SK-N-SH (cell line): Measurements from ENCODE around the gene TSACC. TPM values are rescaled to one million over a fixed set of nuclear protein-coding genes. Genes with fewer than 3 reads are reported as not detected.

Source experiments
- CTCF ChIA-PET: fragments of 300-600, 350-600 bp; formaldehyde crosslinking; extraction: SDS; loops from one replicate; lab custom pipeline; 2021; lab: Yijun Ruan, JAX
- POLR2A ChIA-PET: fragments of 350-600 bp; sonication (Branson Sonifier 250); formaldehyde crosslinking; extraction: SDS; loops from one replicate; lab custom pipeline; 2020; ENCODE audit warnings: antibody characterized with exemption, inconsistent platforms; lab: Yijun Ruan, JAX
- DNase-seq: peaks from one replicate; pipeline ENCODE4 v3.0.0; 2012
- H2AFZ ChIP-seq: fragments of 200-600 bp; sonication (generic); 2 replicates; pipeline ENCODE4 v1.8.1; 2016; ENCODE audit warnings: antibody characterized with exemption, mild to moderate bottlenecking, low read depth
- H3F3A ChIP-seq: fragments of 200-600 bp; sonication (generic); replicated peaks from 2 replicates; pipeline ENCODE3; 2016; ENCODE audit warnings: antibody characterized with exemption, mild to moderate bottlenecking; ENCODE audit not compliant: insufficient read depth
- H3K27ac ChIP-seq, 2 experiments: fragments of 200-500 bp in 1 of 2; fragments of 200-600 bp in 1 of 2; sonication (Bioruptor generic) in 1 of 2; sonication (generic), shearing (Covaris generic) in 1 of 2; 2 replicates each; pipeline versions ENCODE4 v1.5.1 to v1.6.1; 2014 to 2016; ENCODE audit warnings: low read depth in 2 of 2, inconsistent platforms in 1 of 2, low read length in 1 of 2, mild to moderate bottlenecking in 1 of 2, mixed read lengths in 1 of 2
- H3K27me3 ChIP-seq: fragments of 200-600 bp; sonication (generic), shearing (Covaris generic); 2 replicates; pipeline ENCODE4 v1.6.1; 2016; ENCODE audit warnings: mixed run types; ENCODE audit not compliant: insufficient read depth
- H3K36me3 ChIP-seq, 2 experiments: fragments of 200-500 bp in 1 of 2; fragments of 200-600 bp in 1 of 2; sonication (Bioruptor generic) in 1 of 2; sonication (generic) in 1 of 2; replicated peaks in 1 of 2; 2 replicates each; pipeline versions ENCODE3 to v1.5.1; 2014 to 2016; ENCODE audit warnings: low read length in 1 of 2, mild to moderate bottlenecking in 1 of 2; ENCODE audit not compliant: insufficient read depth in 2 of 2, control insufficient read depth in 1 of 2
- H3K4me1 ChIP-seq, 2 experiments: fragments of 200-500 bp in 1 of 2; fragments of 200-600 bp in 1 of 2; sonication (Bioruptor generic) in 1 of 2; sonication (generic), shearing (Covaris generic) in 1 of 2; 2 replicates each; pipeline versions ENCODE4 v1.5.1 to v1.6.1; 2014 to 2016; ENCODE audit warnings: low read depth in 1 of 2, low read length in 1 of 2, mixed run types in 1 of 2; ENCODE audit not compliant: insufficient read depth in 2 of 2, control insufficient read depth in 1 of 2
- H3K4me2 ChIP-seq: fragments of 200-600 bp; sonication (generic), shearing (Covaris generic); 2 replicates; pipeline ENCODE4 v1.6.1; 2017; ENCODE audit warnings: mixed run types
- H3K4me3 ChIP-seq, 2 experiments: fragments of 200-500 bp in 1 of 2; fragments of 200-600 bp in 1 of 2; sonication (Bioruptor generic) in 1 of 2; sonication (generic), shearing (Covaris generic) in 1 of 2; 2 replicates each; pipeline versions ENCODE4 v1.5.1 to v1.8.1; 2014 to 2016; ENCODE audit warnings: low read depth in 2 of 2, inconsistent platforms in 1 of 2, low read length in 1 of 2, mild to moderate bottlenecking in 1 of 2, mixed read lengths in 1 of 2, moderate library complexity in 1 of 2
- H3K79me2 ChIP-seq: fragments of 200-600 bp; sonication (generic); 2 replicates; pipeline ENCODE4 v1.8.1; 2017; ENCODE audit warnings: mild to moderate bottlenecking; ENCODE audit not compliant: insufficient read depth
- H3K9ac ChIP-seq: fragments of 200-600 bp; sonication (generic); 2 replicates; pipeline ENCODE4 v1.6.1; 2017; ENCODE audit warnings: mixed run types
- H3K9me2 ChIP-seq: fragments of 200-600 bp; sonication (generic); 2 replicates; pipeline ENCODE4 v1.6.1; 2017; ENCODE audit warnings: mixed run types
- H3K9me3 ChIP-seq: fragments of 200-600 bp; sonication (generic); 2 replicates; pipeline ENCODE4 v1.6.1; 2017; ENCODE audit warnings: mixed run types, mild to moderate bottlenecking, moderate library complexity
- H4K20me1 ChIP-seq: fragments of 200-600 bp; sonication (generic); 2 replicates; pipeline ENCODE4 v1.6.1; 2017; ENCODE audit warnings: mild to moderate bottlenecking, mixed run types; ENCODE audit not compliant: insufficient read depth
- EP300 ChIP-seq, 2 experiments: IDR thresholded peaks; 2 replicates each; pipeline versions ENCODE4 v1.4.0 to v1.6.1; 2012; ENCODE audit warnings: borderline replicate concordance in 1 of 2, low read depth in 1 of 2, low read length in 1 of 2
- EZH2phosphoT487 ChIP-seq: fragments of 200-600 bp; sonication (generic); IDR thresholded peaks from 2 replicates; pipeline ENCODE4 v1.6.1; 2017; ENCODE audit warnings: low read depth, mixed run types, mild to moderate bottlenecking, antibody characterized with exemption, moderate library complexity, borderline replicate concordance
- FOSL2 ChIP-seq: IDR thresholded peaks from 2 replicates; pipeline ENCODE4 v1.4.0; 2012; ENCODE audit warnings: low read depth, mild to moderate bottlenecking, moderate library complexity, borderline replicate concordance
- FOXM1 ChIP-seq: IDR thresholded peaks from 2 replicates; pipeline ENCODE4 v1.4.0; 2012; ENCODE audit warnings: low read depth, mild to moderate bottlenecking
- JUND ChIP-seq: IDR thresholded peaks from 2 replicates; pipeline ENCODE4 v1.4.0; 2012
- MAX ChIP-seq: IDR thresholded peaks from 2 replicates; pipeline ENCODE4 v1.4.0; 2012; ENCODE audit warnings: low read depth
- NRF1 ChIP-seq: IDR thresholded peaks from 2 replicates; pipeline ENCODE4 v1.6.1; 2012; ENCODE audit warnings: low read depth, mild to moderate bottlenecking, low read length
- PBX3 ChIP-seq: IDR thresholded peaks from 2 replicates; pipeline ENCODE4; 2012
- RAD21 ChIP-seq: IDR thresholded peaks from 2 replicates; pipeline ENCODE4 v1.6.1; 2012; ENCODE audit warnings: mild to moderate bottlenecking, low read length
- RFX5 ChIP-seq: IDR thresholded peaks from 2 replicates; pipeline ENCODE4 v1.6.1; 2012; ENCODE audit warnings: mild to moderate bottlenecking, improper control_type of control experiment, low read length
- RXRA ChIP-seq: IDR thresholded peaks from 2 replicates; pipeline ENCODE4 v1.4.0; 2012; ENCODE audit warnings: low read depth, mild to moderate bottlenecking, borderline replicate concordance
- SIN3A ChIP-seq: IDR thresholded peaks from 2 replicates; pipeline ENCODE4 v1.6.1; 2012; ENCODE audit warnings: low read depth, mild to moderate bottlenecking, low read length, moderate library complexity, borderline replicate concordance
- TCF12 ChIP-seq: IDR thresholded peaks from 2 replicates; pipeline ENCODE4 v1.4.0; 2012
- TEAD4 ChIP-seq: IDR thresholded peaks from 2 replicates; pipeline ENCODE4 v1.4.0; 2012; ENCODE audit warnings: mild to moderate bottlenecking, borderline replicate concordance; ENCODE audit not compliant: insufficient read depth
- USF2 ChIP-seq: fragments of 150-350 bp; IDR thresholded peaks from 2 replicates; pipeline ENCODE4 v1.6.1; 2017; ENCODE audit warnings: antibody characterized with exemption, low read length, low read depth, borderline replicate concordance
- YY1 ChIP-seq: IDR thresholded peaks from 2 replicates; pipeline ENCODE4 v1.4.0; 2012; ENCODE audit warnings: low read depth, mild to moderate bottlenecking
- WGBS: methylation state at CpG from one replicate; pipeline ENCODE4 v1.1.6; 2017; ENCODE audit warnings: low lambda C conversion rate; 5-methylcytosine and 5-hydroxymethylcytosine counted together
- polyA plus RNA-seq, 3 experiments: library from polyadenylated mRNA; depleted of rRNA; stranded (reverse); fragments of >200 nt; gene quantifications; 2 replicates each; pipeline ENCODE4 v1.2.3, GENCODE V29; 2012

TSACC gene
- polyA plus RNA-seq, 1 of the 3 experiments (the other 2 are of a cell fraction), result 1.5 TPM

- Histone ChIP-seq H3K79me2 (no peaks in the 10 kb centered on the region), H3K9ac (no peak overlapping the region), H3K4me3 (no peak overlapping the region), H3F3A (no peaks in the 10 kb centered on the region), H3K27me3 (no peaks in the 10 kb centered on the region; the same call in 1 of the 2 replicates), H3K4me2 (no peak overlapping the region), H4K20me1 (no peaks in the 10 kb centered on the region), H2AFZ (no peak overlapping the region), H3K27ac (no peak overlapping the region), H3K4me1 (peaks cover 0 to 6% of the 10 kb centered on the region in 2 experiments; a peak in 1 of 4 replicates), H3K36me3 (no peaks in the 10 kb centered on the region), H3K9me3 (no peaks in the 10 kb centered on the region), H3K9me2 (no peaks in the 10 kb centered on the region)
- POLR2A ChIA-PET, result no interaction called here
- 87% methylated on average over 15 of the region's 16 CpGs for WGBS
- CTCF ChIA-PET, result interaction anchor here (1.6 to 6.3 kb wide), 3 partner anchors 10 to 51 kb away, joined by 4 to 63 read pairs (median 8); no protein-coding TSS in a partner anchor
- DNase-seq, result no peak
- TF ChIP-seq SIN3A (no peak), USF2 (no peak), EP300 (IDR thresholded peaks at IDR 0.05; ENCODE audit: borderline replicate concordance in 1 of 2, low read depth in 1 of 2, low read length in 1 of 2) (no peak), EZH2phosphoT487 (no peak), RXRA (no peak), TCF12 (no peak), FOXM1 (no peak), NRF1 (no peak), YY1 (no peak), RFX5 (no peak), RAD21 (no peak), TEAD4 (no peak), PBX3 (no peak), FOSL2 (no peak), MAX (no peak), JUND (no peak)
Observed at GRCh38 chr1:156394835-156395461, 56.6 kb downstream of the TSACC start.

Other genes starting within 250 kb of the TSACC start
- gene LMNA, start 223.8 kb upstream of the TSACC start, polyA plus RNA-seq (2012; rRNA removed), result 726 and 983 TPM in 2 replicates
- gene SEMA4A, start 184.9 kb upstream of the TSACC start, polyA plus RNA-seq (2012; rRNA removed), result 1.3 and 2.3 TPM in 2 replicates
- gene SLC25A44, start 144.4 kb upstream of the TSACC start, polyA plus RNA-seq (2012; rRNA removed), result 28.5 and 40.2 TPM in 2 replicates
- 72.5 and 89.5 TPM in 2 replicates for gene PMF1, start 125.5 kb upstream of the TSACC start, polyA plus RNA-seq (2012; rRNA removed)
- 0.96 and 1.1 TPM in 2 replicates for gene BGLAP, start 96.3 kb upstream of the TSACC start, polyA plus RNA-seq (2012; rRNA removed)
- gene PAQR6, start 90.5 kb upstream of the TSACC start, polyA plus RNA-seq (2012; rRNA removed), result 2.4 and 3.5 TPM in 2 replicates
- gene SMG5, start 55.7 kb upstream of the TSACC start, polyA plus RNA-seq (2012; rRNA removed), result 21.3 and 28.2 TPM in 2 replicates
- 4.2 and 4.5 TPM in 2 replicates for gene TMEM79, start 54.2 kb upstream of the TSACC start, polyA plus RNA-seq (2012; rRNA removed)
- gene GLMP, start 42.8 kb upstream of the TSACC start, polyA plus RNA-seq (2012; rRNA removed), result 40.5 and 41.7 TPM in 2 replicates
- gene VHLL, start 39.2 kb upstream of the TSACC start, polyA plus RNA-seq (2012; rRNA removed), result not detected in 2 replicates
- 295 and 359 TPM in 2 replicates for gene CCT3, start 234 bp upstream of the TSACC start, polyA plus RNA-seq (2012; rRNA removed)
- 0.18 TPM in 1 of 2 replicates, not detected in the other for gene RHBG, start 30.7 kb downstream of the TSACC start, polyA plus RNA-seq (2012; rRNA removed)
- gene MEF2D, start 162.2 kb downstream of the TSACC start, polyA plus RNA-seq (2012; rRNA removed), result 14.3 and 16.0 TPM in 2 replicates
- 14.4 and 15.6 TPM in 2 replicates for gene IQGAP3, start 234.0 kb downstream of the TSACC start, polyA plus RNA-seq (2012; rRNA removed)
- gene TTC24, start 241.2 kb downstream of the TSACC start, polyA plus RNA-seq (2012; rRNA removed), result not detected in 2 replicates